Tibial nerve (tissue), 4 donors: Measurements from ENCODE around the gene DKK3. TPM values are rescaled to one million over a fixed set of nuclear protein-coding genes. Genes with fewer than 3 reads are reported as not detected.

Source experiments
- DNase-seq, 2 donors: peaks; one replicate each; pipeline ENCODE4 v3.0.0-alpha.2; 2019; ENCODE audit warnings: low spot score in 2 of 2
- H3K27ac ChIP-seq, 4 donors: fragments of 200-600 bp; sonication (generic) in 3 of 4; one replicate each; pipeline ENCODE4 v1.5.1; 2017 to 2019; ENCODE audit warnings: mild to moderate bottlenecking in 1 of 4
- H3K27me3 ChIP-seq, 2 donors: fragments of 200-600 bp; sonication (generic) in 1 of 2; one replicate each; pipeline versions ENCODE4 v1.5.1 to v1.6.0; 2017 to 2019
- H3K36me3 ChIP-seq, 3 donors: fragments of 200-600 bp; sonication (generic); one replicate each; pipeline ENCODE4 v1.5.1; 2018 to 2019
- H3K4me1 ChIP-seq, 4 donors: fragments of 200-600 bp; sonication (generic) in 3 of 4; one replicate each; pipeline ENCODE4 v1.5.1; 2017 to 2019
- H3K4me3 ChIP-seq, 4 donors: fragments of 200-600 bp; sonication (generic) in 3 of 4; one replicate each; pipeline ENCODE4 v1.5.1; 2017 to 2019; ENCODE audit warnings: mild to moderate bottlenecking in 1 of 4, moderate library complexity in 1 of 4
- H3K9me3 ChIP-seq, 4 donors: fragments of 200-600 bp; sonication (generic) in 3 of 4; one replicate each; pipeline ENCODE4 v1.5.1; 2017 to 2019
- CTCF ChIP-seq, 5 experiments: fragments of 200-600 bp in 3 of 5; fragments of 450-650 bp in 2 of 5; sonication (generic) in 3 of 5; IDR thresholded peaks; one replicate each; pipeline ENCODE4 v1.5.1; 2016 to 2019; ENCODE audit warnings: antibody characterized with exemption in 5 of 5, mild to moderate bottlenecking in 3 of 5, moderate library complexity in 2 of 5
- EP300 ChIP-seq, 2 donors: sonication (generic); formaldehyde crosslinking; IDR thresholded peaks; one replicate each; pipeline ENCODE4 v1.6.1; 2017; ENCODE audit warnings: antibody characterized with exemption in 2 of 2, mild to moderate bottlenecking in 1 of 2
- POLR2A ChIP-seq, 2 donors: fragments of 450-650 bp; IDR thresholded peaks; one replicate each; pipeline ENCODE4 v1.6.1; 2017; ENCODE audit warnings: antibody characterized with exemption in 2 of 2, mild to moderate bottlenecking in 2 of 2, moderate library complexity in 2 of 2
- WGBS, 2 donors: methylation state at CpG; one replicate each; pipeline ENCODE4 v1.1.5; 2018; 5-methylcytosine and 5-hydroxymethylcytosine counted together
- total RNA-seq, 4 donors: library from RNA; depleted of rRNA; stranded (reverse); fragments of >200 nt; gene quantifications; one replicate each; pipeline ENCODE4 v1.1.0, GENCODE V29; 2016

DKK3 gene
- total RNA-seq, 4 donors from 2014 or later = 192 to 446 (median 254) TPM

GRCh38 chr11:11958403-11959231 lies 49.8 kb downstream of the DKK3 start:
- peaks cover 0 to 5% (median 0%) of the 10 kb centered on the region in 4 donors for H3K9me3 ChIP-seq
- H3K4me1 ChIP-seq = no peaks in the 10 kb centered on the region
- TF ChIP-seq CTCF (IDR thresholded peaks at IDR 0.05) (no peak), POLR2A (IDR thresholded peaks at IDR 0.05) (no peak), EP300 (IDR thresholded peaks at IDR 0.05) (no peak)
- DNase-seq = no peak
- H3K27me3 ChIP-seq = no peaks in the 10 kb centered on the region
- no peak overlapping the region for H3K4me3 ChIP-seq
- peak overlapping the region in 1 of 4 donors; percentile 11 for H3K27ac ChIP-seq
- WGBS, 2 donors = 74 to 79% methylated on average over 11 of the region's 11 CpGs
- H3K36me3 ChIP-seq = peaks cover 0 to 66% (median 7%) of the 10 kb centered on the region in 3 donors

- Histone ChIP-seq H3K27ac (no peak overlapping the region), H3K4me3 (no peak overlapping the region), H3K4me1 (no peaks in the 10 kb centered on the region), H3K27me3 (no peaks in the 10 kb centered on the region), H3K36me3 (peaks cover 0 to 66% (median 7%) of the 10 kb centered on the region in 3 donors), H3K9me3 (no peaks in the 10 kb centered on the region)
- WGBS, 2 donors = 90% methylated on average over 5 of the region's 5 CpGs
- no peak for DNase-seq
- no peak for TF ChIP-seq POLR2A (IDR thresholded peaks at IDR 0.05)
- no peak for TF ChIP-seq CTCF (IDR thresholded peaks at IDR 0.05)
- TF ChIP-seq EP300 (IDR thresholded peaks at IDR 0.05) = no peak
Observed at GRCh38 chr11:11956006-11956405, 52.4 kb downstream of the DKK3 start.

GRCh38 chr11:11952036-11952435 lies 56.4 kb downstream of the DKK3 start:
- TF ChIP-seq EP300 (IDR thresholded peaks at IDR 0.05) (no peak), POLR2A (IDR thresholded peaks at IDR 0.05) (no peak), CTCF (IDR thresholded peaks at IDR 0.05) (no peak)
- Histone ChIP-seq H3K27me3 (no peaks in the 10 kb centered on the region), H3K36me3 (peaks cover 0 to 80% (median 7%) of the 10 kb centered on the region in 3 donors), H3K4me3 (no peak overlapping the region), H3K27ac (no peak overlapping the region), H3K4me1 (peaks cover 0 to 16% (median 0%) of the 10 kb centered on the region in 4 donors), H3K9me3 (no peaks in the 10 kb centered on the region)
- DNase-seq = no peak

GRCh38 chr11:11949482-11949881 lies 58.9 kb downstream of the DKK3 start:
- no peaks in the 10 kb centered on the region for H3K9me3 ChIP-seq
- peaks cover 0 to 16% (median 0%) of the 10 kb centered on the region in 4 donors for H3K4me1 ChIP-seq
- no peak overlapping the region for H3K27ac ChIP-seq
- peaks cover 0 to 70% (median 0%) of the 10 kb centered on the region in 3 donors for H3K36me3 ChIP-seq
- no peaks in the 10 kb centered on the region for H3K27me3 ChIP-seq
- DNase-seq = no peak
- TF ChIP-seq CTCF (IDR thresholded peaks at IDR 0.05) (no peak), EP300 (IDR thresholded peaks at IDR 0.05) (no peak), POLR2A (IDR thresholded peaks at IDR 0.05) (no peak)
- H3K4me3 ChIP-seq = no peak overlapping the region

- H3K4me1 ChIP-seq = peaks cover 0 to 16% (median 0%) of the 10 kb centered on the region in 4 donors
- TF ChIP-seq EP300 (IDR thresholded peaks at IDR 0.05) = no peak
- TF ChIP-seq CTCF (IDR thresholded peaks at IDR 0.05) = no peak
- no peak for TF ChIP-seq POLR2A (IDR thresholded peaks at IDR 0.05)
- no peak overlapping the region for H3K4me3 ChIP-seq
- WGBS, 2 donors = 78 to 79% methylated on average over 2 of the region's 2 CpGs
- H3K27me3 ChIP-seq = no peaks in the 10 kb centered on the region
- H3K36me3 ChIP-seq = peaks cover 0 to 65% (median 0%) of the 10 kb centered on the region in 3 donors
- no peaks in the 10 kb centered on the region for H3K9me3 ChIP-seq
- H3K27ac ChIP-seq = no peak overlapping the region
- no peak for DNase-seq
Observed at GRCh38 chr11:11948242-11948947, 60.0 kb downstream of the DKK3 start.
